ENCODE measurements around the gene PAQR3.
A peak's percentile ranks its signal among the peaks of the same experiment; 100 is the strongest.

PAQR3 gene, protein sequence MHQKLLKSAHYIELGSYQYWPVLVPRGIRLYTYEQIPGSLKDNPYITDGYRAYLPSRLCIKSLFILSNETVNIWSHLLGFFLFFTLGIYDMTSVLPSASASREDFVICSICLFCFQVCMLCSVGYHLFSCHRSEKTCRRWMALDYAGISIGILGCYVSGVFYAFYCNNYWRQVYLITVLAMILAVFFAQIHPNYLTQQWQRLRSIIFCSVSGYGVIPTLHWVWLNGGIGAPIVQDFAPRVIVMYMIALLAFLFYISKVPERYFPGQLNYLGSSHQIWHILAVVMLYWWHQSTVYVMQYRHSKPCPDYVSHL

DNA sequence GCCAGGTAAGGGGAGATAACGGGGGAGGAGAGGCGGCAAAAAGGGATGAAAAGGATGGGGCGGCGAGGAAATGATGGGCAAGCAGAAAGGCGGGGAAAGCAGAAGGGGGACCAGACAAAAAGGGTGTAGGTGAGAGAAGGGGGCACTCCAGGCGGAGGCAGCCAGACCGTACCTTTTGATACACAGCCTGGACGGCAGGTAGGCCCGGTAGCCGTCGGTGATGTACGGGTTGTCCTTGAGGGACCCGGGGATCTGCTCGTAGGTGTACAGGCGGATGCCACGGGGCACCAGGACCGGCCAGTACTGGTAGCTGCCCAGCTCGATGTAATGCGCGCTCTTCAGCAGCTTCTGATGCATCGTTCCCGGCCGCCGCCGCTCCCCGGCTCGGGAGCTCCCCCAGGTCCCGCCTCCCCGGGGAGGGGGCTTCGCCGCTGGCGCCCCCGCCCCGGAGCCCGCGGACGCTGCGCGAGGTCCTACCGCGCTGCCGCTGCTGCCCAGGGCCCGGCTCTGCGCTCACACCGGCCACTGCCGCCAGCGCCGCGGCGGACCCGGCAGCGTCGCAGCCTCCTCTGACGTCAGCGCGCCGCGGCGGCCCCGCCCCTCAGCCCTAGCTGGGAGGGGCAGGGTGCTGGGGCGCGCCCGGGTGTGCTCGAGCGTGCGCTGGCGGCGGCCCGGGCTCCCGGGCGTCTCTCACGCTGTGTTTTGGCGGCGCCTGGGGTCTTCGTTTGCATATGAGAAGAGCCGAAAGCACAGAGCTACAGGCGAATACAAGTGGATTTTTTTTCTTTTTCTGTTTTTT, at the start of gene PAQR3:
TSS of gene PAQR3 (minus strand) at position 571 of the 799 bp plus-strand sequence. CDS start at position 357, 214 bp downstream.
- TF ChIP-seq, protein P1, sequence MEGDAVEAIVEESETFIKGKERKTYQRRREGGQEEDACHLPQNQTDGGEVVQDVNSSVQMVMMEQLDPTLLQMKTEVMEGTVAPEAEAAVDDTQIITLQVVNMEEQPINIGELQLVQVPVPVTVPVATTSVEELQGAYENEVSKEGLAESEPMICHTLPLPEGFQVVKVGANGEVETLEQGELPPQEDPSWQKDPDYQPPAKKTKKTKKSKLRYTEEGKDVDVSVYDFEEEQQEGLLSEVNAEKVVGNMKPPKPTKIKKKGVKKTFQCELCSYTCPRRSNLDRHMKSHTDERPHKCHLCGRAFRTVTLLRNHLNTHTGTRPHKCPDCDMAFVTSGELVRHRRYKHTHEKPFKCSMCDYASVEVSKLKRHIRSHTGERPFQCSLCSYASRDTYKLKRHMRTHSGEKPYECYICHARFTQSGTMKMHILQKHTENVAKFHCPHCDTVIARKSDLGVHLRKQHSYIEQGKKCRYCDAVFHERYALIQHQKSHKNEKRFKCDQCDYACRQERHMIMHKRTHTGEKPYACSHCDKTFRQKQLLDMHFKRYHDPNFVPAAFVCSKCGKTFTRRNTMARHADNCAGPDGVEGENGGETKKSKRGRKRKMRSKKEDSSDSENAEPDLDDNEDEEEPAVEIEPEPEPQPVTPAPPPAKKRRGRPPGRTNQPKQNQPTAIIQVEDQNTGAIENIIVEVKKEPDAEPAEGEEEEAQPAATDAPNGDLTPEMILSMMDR (IDR thresholded peaks at IDR 0.05; ENCODE audit: low read depth, low read length, missing control alignments): no peak
- peak within 1 kb of the TSS; percentile 74 for H3K4me3 ChIP-seq (ENCODE audit: low read depth, low read length)
- DNase-seq: peak; percentile 55
- H3K36me3 ChIP-seq (replicated peaks): no peaks in the 10 kb centered on the region
- in situ Hi-C loops (cut with HindIII; ENCODE audit: low pct_ligation_motif_present, low sequenced_read_pairs): no loop called here
- peak within 1 kb of the TSS; percentile 22 for H3K27ac ChIP-seq
- H3K27me3 ChIP-seq (replicated peaks): no peaks in the 10 kb centered on the region

DNA sequence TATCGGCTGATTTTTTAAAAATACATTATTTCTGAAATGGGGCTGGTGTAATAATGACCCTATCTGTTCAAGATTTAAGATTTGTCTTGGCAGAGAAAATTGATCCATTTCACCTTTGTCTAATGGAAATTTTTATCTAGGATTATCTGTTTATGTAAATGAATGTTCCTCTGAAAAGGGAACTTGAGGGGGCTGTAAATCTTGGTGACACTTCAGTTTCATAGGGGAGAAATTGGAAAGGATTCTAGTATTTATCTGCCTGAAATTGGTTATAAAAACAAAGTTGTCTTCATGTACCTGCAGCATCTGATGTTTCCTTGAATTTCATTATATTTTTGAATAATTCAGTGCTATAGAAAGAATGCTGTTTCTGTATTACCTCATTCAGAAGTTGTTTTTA, 48.4 kb upstream of the PAQR3 start:
- H3K4me3 ChIP-seq (ENCODE audit: low read depth, low read length): no peak overlapping the region
- no peaks in the 10 kb centered on the region for H3K27me3 ChIP-seq (replicated peaks)
- no peaks in the 10 kb centered on the region for H3K36me3 ChIP-seq (replicated peaks)
- DNase-seq: no peak
- in situ Hi-C loops (cut with HindIII; ENCODE audit: low pct_ligation_motif_present, low sequenced_read_pairs): no loop called here
- TF ChIP-seq, protein P1 (IDR thresholded peaks at IDR 0.05; ENCODE audit: low read depth, low read length, missing control alignments): no peak
- no peak overlapping the region for H3K27ac ChIP-seq

DNA sequence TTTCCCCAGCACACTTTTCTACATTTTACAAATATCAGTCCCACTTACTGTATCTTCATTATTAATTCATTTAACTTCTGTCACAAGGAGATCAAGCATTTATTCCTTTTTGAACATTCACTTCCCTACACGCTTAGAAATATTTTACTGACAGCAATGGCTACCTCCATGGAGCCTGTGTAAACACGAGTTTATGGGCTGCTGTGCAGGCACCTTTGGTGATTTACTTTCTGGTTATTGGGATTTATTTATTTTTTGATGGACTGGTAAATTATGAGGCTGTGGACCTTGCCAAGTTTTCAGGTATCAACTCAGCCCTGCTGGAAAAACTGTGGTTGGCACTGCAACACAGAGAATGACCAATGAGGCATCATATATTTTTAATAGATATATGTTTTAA, 45.4 kb upstream of the PAQR3 start:
- TF ChIP-seq, protein P1 (IDR thresholded peaks at IDR 0.05; ENCODE audit: low read depth, low read length, missing control alignments): no peak
- in situ Hi-C loops (cut with HindIII; ENCODE audit: low pct_ligation_motif_present, low sequenced_read_pairs): no loop called here
- no peaks in the 10 kb centered on the region for H3K27me3 ChIP-seq (replicated peaks)
- no peak for DNase-seq
- H3K36me3 ChIP-seq (replicated peaks): no peaks in the 10 kb centered on the region
- H3K27ac ChIP-seq: no peak overlapping the region
- no peak overlapping the region for H3K4me3 ChIP-seq (ENCODE audit: low read depth, low read length)

DNA sequence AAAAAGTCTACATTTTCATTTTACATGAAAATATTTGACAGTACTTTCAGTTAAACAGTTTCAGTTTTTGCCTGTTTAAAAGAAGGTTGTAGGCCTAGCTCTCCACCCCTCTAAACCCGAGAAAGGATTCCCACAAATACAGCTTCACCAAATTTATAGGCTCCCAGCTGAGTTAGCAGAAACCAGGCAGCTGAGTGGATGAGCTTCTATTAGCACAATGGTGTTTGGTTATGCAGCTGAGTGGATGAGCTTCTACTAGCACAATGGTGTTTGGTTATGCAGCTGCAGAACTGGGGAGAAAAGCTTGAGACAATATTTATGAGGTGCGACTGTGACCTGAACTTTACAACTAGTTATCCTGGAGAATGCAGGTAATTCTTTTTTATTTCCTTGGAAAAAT, 36.6 kb upstream of the PAQR3 start:
- H3K27me3 ChIP-seq (replicated peaks): no peaks in the 10 kb centered on the region
- in situ Hi-C loops (cut with HindIII; ENCODE audit: low pct_ligation_motif_present, low sequenced_read_pairs): no loop called here
- H3K4me3 ChIP-seq (ENCODE audit: low read depth, low read length): no peak overlapping the region
- DNase-seq: no peak
- no peaks in the 10 kb centered on the region for H3K36me3 ChIP-seq (replicated peaks)
- TF ChIP-seq, protein P1 (IDR thresholded peaks at IDR 0.05; ENCODE audit: low read depth, low read length, missing control alignments): no peak
- H3K27ac ChIP-seq: no peak overlapping the region

DNA sequence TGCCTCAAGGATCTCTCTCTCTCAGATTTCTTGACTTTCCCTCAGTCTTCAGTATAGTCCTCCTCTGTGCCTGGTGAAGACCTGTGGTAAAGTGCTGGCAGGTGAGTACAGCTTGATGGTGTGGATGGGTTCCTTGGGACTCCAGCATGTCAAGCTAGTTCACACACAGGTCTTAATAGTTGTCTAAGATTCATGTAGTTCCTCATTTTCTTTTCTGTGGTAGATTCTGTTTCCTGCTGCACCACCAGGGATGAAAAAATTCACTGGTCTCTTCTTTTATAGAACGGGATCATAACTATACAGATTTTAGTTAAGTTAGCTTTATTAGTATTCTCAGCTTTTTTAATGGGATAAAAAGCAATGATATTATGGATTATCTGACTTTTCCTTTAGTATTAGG, 32.5 kb upstream of the PAQR3 start:
- no peak overlapping the region for H3K4me3 ChIP-seq (ENCODE audit: low read depth, low read length)
- no peak overlapping the region for H3K27ac ChIP-seq
- TF ChIP-seq, protein P1 (IDR thresholded peaks at IDR 0.05; ENCODE audit: low read depth, low read length, missing control alignments): no peak
- in situ Hi-C loops (cut with HindIII; ENCODE audit: low pct_ligation_motif_present, low sequenced_read_pairs): no loop called here
- no peaks in the 10 kb centered on the region for H3K27me3 ChIP-seq (replicated peaks)
- DNase-seq: no peak
- no peaks in the 10 kb centered on the region for H3K36me3 ChIP-seq (replicated peaks)
